B cell (primary cell): Measurements from ENCODE around the gene SOX6. TPM values are rescaled to one million over a fixed set of nuclear protein-coding genes. Genes with fewer than 3 reads are reported as not detected.

Experiments used
- ATAC-seq: fragments of 200-7000 bp; cut with Tn5 transposase; one replicate; pipeline ENCODE4 v1.10.0; 2021; ENCODE audit warnings: low read depth, mild to moderate bottlenecking, moderate number of reproducible peaks, moderate library complexity
- CTCF ChIA-PET: fragments of 350-600 bp; sonication (Branson Sonifier 250); formaldehyde crosslinking; loops from one replicate; lab custom pipeline; 2021; ENCODE audit warnings: antibody characterized with exemption, inconsistent platforms; lab: Charles Lee
- POLR2A ChIA-PET: fragments of 350-600 bp; sonication (Branson Sonifier 250); formaldehyde crosslinking; loops from one replicate; lab custom pipeline; 2021; ENCODE audit warnings: antibody characterized with exemption; lab: Charles Lee
- DNase-seq: peaks from one replicate; pipeline ENCODE4 v3.0.0; 2013
- H2AFZ ChIP-seq: 2 replicates; pipeline ENCODE4 v1.6.1; 2012; ENCODE audit warnings: mild to moderate bottlenecking, low read depth, low read length; ENCODE audit not compliant: insufficient read depth, poor library complexity, severe bottlenecking
- H3K27ac ChIP-seq, 2 donors: 1 replicate in 1 of 2; 2 replicates in 1 of 2; pipeline ENCODE4 v1.5.1; 2012 to 2013; ENCODE audit warnings: low read length in 2 of 2, mild to moderate bottlenecking in 2 of 2, moderate library complexity in 1 of 2
- H3K27me3 ChIP-seq, 4 experiments: fragments of 200-600 bp in 1 of 4; sonication (generic) in 1 of 4; replicated peaks in 1 of 4; 1 replicate in 2 of 4; 2 replicates in 2 of 4; pipeline versions ENCODE4 v1.6.1 to v1.7.0; 2013 to 2016; ENCODE audit warnings: low read length in 3 of 4, mild to moderate bottlenecking in 2 of 4, mixed read lengths in 1 of 4, moderate library complexity in 1 of 4; ENCODE audit not compliant: insufficient read depth in 4 of 4, control insufficient read depth in 3 of 4; ENCODE audit errors: control extremely low read depth in 1 of 4
- H3K36me3 ChIP-seq, 2 experiments: replicated peaks in 1 of 2; 1 replicate in 1 of 2; 2 replicates in 1 of 2; pipeline versions ENCODE4 v1.6.1 to v1.7.1; 2013; ENCODE audit warnings: low read length in 1 of 2; ENCODE audit not compliant: insufficient read depth in 2 of 2, control insufficient read depth in 1 of 2; ENCODE audit errors: control extremely low read depth in 1 of 2, extremely low read depth in 1 of 2
- H3K4me1 ChIP-seq, 2 donors: fragments of 200-600 bp in 1 of 2; sonication (generic) in 1 of 2; 1 replicate in 1 of 2; 2 replicates in 1 of 2; pipeline versions ENCODE4 v1.5.1 to v1.6.1; 2013 to 2017; ENCODE audit warnings: low read length in 2 of 2; ENCODE audit not compliant: control insufficient read depth in 2 of 2, insufficient read depth in 2 of 2
- H3K4me2 ChIP-seq: replicated peaks from 2 replicates; pipeline ENCODE3; 2012; ENCODE audit warnings: mild to moderate bottlenecking, low read depth, low read length; ENCODE audit not compliant: poor library complexity, severe bottlenecking
- H3K4me3 ChIP-seq, 5 experiments: fragments of 200-600 bp in 1 of 5; sonication (generic) in 1 of 5; 1 replicate in 3 of 5; 2 replicates in 2 of 5; pipeline versions ENCODE4 v1.5.1 to v1.7.0; 2011 to 2016; ENCODE audit warnings: low read length in 4 of 5, mild to moderate bottlenecking in 4 of 5, low read depth in 2 of 5, control low read depth in 1 of 5, moderate library complexity in 1 of 5; ENCODE audit not compliant: insufficient read depth in 1 of 5; ENCODE audit errors: control extremely low read depth in 1 of 5, extremely low read depth in 1 of 5
- H3K79me2 ChIP-seq: fragments of 200-600 bp; sonication (generic); one replicate; pipeline ENCODE4 v1.6.0; 2016; ENCODE audit warnings: low read length; ENCODE audit not compliant: control insufficient read depth, insufficient read depth
- H3K9ac ChIP-seq: fragments of 200-600 bp; sonication (generic); 2 replicates; pipeline ENCODE4 v1.6.1; 2017; ENCODE audit warnings: mild to moderate bottlenecking, low read length, moderate library complexity
- H3K9me3 ChIP-seq, 3 donors: one replicate each; pipeline versions ENCODE4 v1.6.1 to v1.7.1; 2013; ENCODE audit warnings: low read length in 2 of 3; ENCODE audit not compliant: control insufficient read depth in 2 of 3, insufficient read depth in 1 of 3; ENCODE audit errors: control extremely low read depth in 1 of 3
- H4K20me1 ChIP-seq: 2 replicates; pipeline ENCODE4 v1.6.0; 2012; ENCODE audit warnings: mild to moderate bottlenecking, low read length; ENCODE audit not compliant: insufficient read depth, control insufficient read depth, poor library complexity, severe bottlenecking
- H3K27ac Mint-ChIP-seq: one replicate; pipeline ENCODE4 v1.8.0; 2021; ENCODE audit warnings: mixed read lengths
- H3K27me3 Mint-ChIP-seq: one replicate; pipeline ENCODE4 v1.8.0; 2021; ENCODE audit warnings: mixed read lengths
- H3K4me1 Mint-ChIP-seq: one replicate; pipeline ENCODE4 v1.8.0; 2021; ENCODE audit warnings: mixed read lengths
- H3K4me3 Mint-ChIP-seq: one replicate; pipeline ENCODE4 v1.8.0; 2021; ENCODE audit warnings: mixed read lengths
- H3K9me3 Mint-ChIP-seq: one replicate; pipeline ENCODE4 v1.8.0; 2022; ENCODE audit warnings: mixed read lengths; ENCODE audit not compliant: insufficient read depth
- CTCF ChIP-seq: fragments of 200-600 bp; IDR thresholded peaks from one replicate; pipeline ENCODE4 v1.8.0; 2022; ENCODE audit warnings: antibody characterized with exemption, mild to moderate bottlenecking
- EZH2 ChIP-seq: IDR thresholded peaks from 2 replicates; pipeline ENCODE4 v1.6.1; 2012; ENCODE audit warnings: borderline replicate concordance, low read depth, mild to moderate bottlenecking, moderate library complexity, low read length; ENCODE audit not compliant: insufficient read depth, poor library complexity, severe bottlenecking
- WGBS: methylation state at CpG from one replicate; pipeline ENCODE4 v1.1.5; 2013; ENCODE audit warnings: missing lambda C conversion rate; ENCODE audit not compliant: insufficient coverage; 5-methylcytosine and 5-hydroxymethylcytosine counted together
- intact Hi-C: fragments of 100-400 bp; cut with micrococcal nuclease; formaldehyde crosslinking; loops from one replicate; pipeline ENCODE4 v1.10.0; 2022
- polyA minus RNA-seq: library from RNA; depleted of rRNA, polyadenylated mRNA; stranded (reverse); fragments of >200 nt; gene quantifications from 2 replicates; pipeline ENCODE4 v1.2.3, GENCODE V29; 2012
- polyA plus RNA-seq: library from polyadenylated mRNA; depleted of rRNA; stranded (reverse); fragments of >200 nt; gene quantifications from 2 replicates; pipeline ENCODE4 v1.2.3, GENCODE V29; 2012
- total RNA-seq, 2 donors: library from RNA; stranded (reverse); fragments of 120-200 nt in 1 of 2; gene quantifications; 1 replicate in 1 of 2; 2 replicates in 1 of 2; pipeline versions ENCODE4 v1.2.3 to v1.2.4, GENCODE V29; 2013 to 2022

SOX6 gene
- total RNA-seq (0.61 TPM in 1 of 2 replicates, not detected in the other), polyA plus RNA-seq (not detected in 2 replicates), polyA minus RNA-seq (0.14 TPM in 1 of 2 replicates, not detected in the other)
- 1.1 TPM for total RNA-seq (2013)

- ATAC-seq (no peak), DNase-seq (no peak)
- 25% methylated on average over 2 of the region's 3 CpGs for WGBS
- Histone ChIP-seq H3K27me3 (no peaks in the 10 kb centered on the region), H3K9ac (no peak within 1 kb of the TSS), H3K79me2 (no peaks in the 10 kb centered on the region), H3K4me2 (no peak within 1 kb of the TSS), H3K36me3 (no peaks in the 10 kb centered on the region), H3K4me3 (no peak within 1 kb of the TSS), H4K20me1 (no peaks in the 10 kb centered on the region), H3K9me3 (no peaks in the 10 kb centered on the region), H3K4me1 (no peaks in the 10 kb centered on the region), H2AFZ (no peak within 1 kb of the TSS), H3K27ac (no peak within 1 kb of the TSS)
- intact Hi-C loops, result no loop called here
- ChIA-PET POLR2A (no interaction called here), CTCF (interaction anchor here (0.7 kb wide), 1 partner anchor 9 kb away, joined by 4 read pairs; no protein-coding TSS in a partner anchor)
- no peak within 1 kb of the TSS for H3K4me3 Mint-ChIP-seq
- no peaks in the 10 kb centered on the region for H3K27me3 Mint-ChIP-seq
- no peaks in the 10 kb centered on the region for H3K9me3 Mint-ChIP-seq
- no peak for TF ChIP-seq EZH2
- no peak for TF ChIP-seq CTCF
- no peaks in the 10 kb centered on the region for H3K4me1 Mint-ChIP-seq
- H3K27ac Mint-ChIP-seq, result no peak within 1 kb of the TSS
Observed at GRCh38 chr11:16356057-16356760, at the start of gene SOX6. TSS of gene SOX6 (minus strand) at chr11:16356546. CDS start at chr11:16341248, 15,298 bp downstream.

GRCh38 chr11:16404781-16405285 lies 48.5 kb upstream of the SOX6 start:
- H3K27ac ChIP-seq, result no peak overlapping the region
- H3K27me3 ChIP-seq, result no peaks in the 10 kb centered on the region
- no peaks in the 10 kb centered on the region for H4K20me1 ChIP-seq
- DNase-seq (no peak), ATAC-seq (no peak)
- Mint-ChIP-seq H3K27me3 (no peaks in the 10 kb centered on the region), H3K27ac (no peak overlapping the region), H3K4me1 (no peaks in the 10 kb centered on the region), H3K9me3 (no peaks in the 10 kb centered on the region), H3K4me3 (no peak overlapping the region)
- no peak overlapping the region for H3K9ac ChIP-seq
- no peak for TF ChIP-seq EZH2
- TF ChIP-seq CTCF, result no peak
- no peak overlapping the region for H2AFZ ChIP-seq
- ChIA-PET CTCF (no interaction called here), POLR2A (no interaction called here)
- WGBS, result no CpG with 5 or more reads among the region's 4 CpGs
- H3K4me1 ChIP-seq, result no peaks in the 10 kb centered on the region
- no peak overlapping the region for H3K4me2 ChIP-seq
- no peaks in the 10 kb centered on the region for H3K9me3 ChIP-seq
- intact Hi-C loops, result no loop called here
- H3K36me3 ChIP-seq, result no peaks in the 10 kb centered on the region
- no peak overlapping the region for H3K4me3 ChIP-seq
- no peaks in the 10 kb centered on the region for H3K79me2 ChIP-seq
